K562 (cell line): ENCODE results near the gene CGN. TPM values are rescaled to one million over a fixed set of nuclear protein-coding genes. Genes with fewer than 3 reads are reported as not detected.
A peak's percentile ranks its signal among the peaks of the same experiment; 100 is the strongest.

Experiments
- DMBX1 ChIP-seq: fragments of 250-450 bp; sonication (Bioruptor Pico); IDR thresholded peaks from 2 replicates; pipeline ENCODE4 v1.8.0; 2022; ENCODE audit warnings: inconsistent platforms, mild to moderate bottlenecking, moderate library complexity, borderline replicate concordance
- GABPA ChIP-seq: fragments of 200-800 bp; sonication (Bioruptor generic); conservative IDR thresholded peaks from 2 replicates; pipeline ENCODE4 v1.6.1; 2016; ENCODE audit warnings: low read depth, missing genetic modification characterization, missing compliant biosample characterization
- JUN ChIP-seq, 2 experiments: sonication (generic) in 1 of 2; formaldehyde crosslinking in 1 of 2; IDR thresholded peaks; 2 replicates each; pipeline versions ENCODE4 v1.6.1 to v1.8.0; 2012 to 2022; ENCODE audit warnings: borderline replicate concordance in 2 of 2, mild to moderate bottlenecking in 2 of 2, improper control_type of control experiment in 1 of 2, low read depth in 1 of 2, low read length in 1 of 2, missing genetic modification reagents in 1 of 2
- LCOR ChIP-seq: sonication (generic); formaldehyde crosslinking; IDR thresholded peaks from 2 replicates; pipeline ENCODE4 v1.8.0; 2022; ENCODE audit warnings: mild to moderate bottlenecking, missing genetic modification reagents
- NFIX ChIP-seq: fragments of 250-450 bp; sonication (Bioruptor Pico); IDR thresholded peaks from 2 replicates; pipeline ENCODE4 v1.4.0; 2020; ENCODE audit warnings: low read depth, mild to moderate bottlenecking, moderate library complexity
- PHF20 ChIP-seq: fragments of 450-650 bp; IDR thresholded peaks from 2 replicates; pipeline ENCODE4 v1.6.1; 2018; ENCODE audit not compliant: partially characterized antibody
- TAL1 ChIP-seq: fragments of 450-650 bp; IDR thresholded peaks from 2 replicates; pipeline ENCODE4 v1.6.1; 2016; ENCODE audit warnings: mild to moderate bottlenecking
- ZNF584 ChIP-seq: fragments of 200-800 bp; sonication (Bioruptor generic); IDR thresholded peaks from 2 replicates; pipeline ENCODE4 v1.6.1; 2016; ENCODE audit warnings: low read depth, mild to moderate bottlenecking, missing genetic modification characterization, missing compliant biosample characterization
- ZNF79 ChIP-seq: fragments of 250-450 bp; sonication (Bioruptor Pico); IDR thresholded peaks from 2 replicates; pipeline ENCODE4 v1.4.0; 2020; ENCODE audit warnings: low read depth, mild to moderate bottlenecking, moderate library complexity
- polyA plus RNA-seq, 8 experiments: library from polyadenylated mRNA; depleted of rRNA in 4 of 8; stranded (reverse) in 5 of 8; unstranded in 3 of 8; fragments of >200 nt; fragmentation: Nextera tagmentation in 2 of 8; fragmentation: Illumina TruSeq in 1 of 8; extraction: Ambion mirVana in 2 of 8; extraction: Trizol in 1 of 8; gene quantifications; 2 replicates each; pipeline versions ENCODE4 v1.2.1 to v1.2.3, GENCODE V29; 2011 to 2014; ENCODE audit warnings: inconsistent platforms in 1 of 8, missing spikeins in 1 of 8
- total RNA-seq, 7 experiments: library from RNA; depleted of rRNA in 6 of 7; stranded (reverse); fragments of >200 nt in 6 of 7; fragmentation: Illumina TruSeq in 2 of 7; extraction: Trizol in 2 of 7; gene quantifications; 2 replicates each; pipeline versions ENCODE4 v1.2.1 to v1.2.3, GENCODE V29; 2011 to 2021; ENCODE audit warnings: low replicate concordance in 1 of 7
- TF ChIP-seq, protein P1 (sequence below): fragments of 450-650 bp; IDR thresholded peaks from 2 replicates; pipeline ENCODE4 v1.6.1; 2016; ENCODE audit warnings: mild to moderate bottlenecking, moderate library complexity
- TF ChIP-seq, protein P2 (sequence below): sonication (generic); formaldehyde crosslinking; IDR thresholded peaks from 2 replicates; pipeline ENCODE4 v1.4.0; 2020; ENCODE audit warnings: mild to moderate bottlenecking, missing genetic modification reagents

The CGN gene
- total and polyA plus RNA-seq, 9 of the 15 experiments (the other 6 are each of a cell fraction or from before 2014, with no cell fraction given), result 0.03 to 1.4 (median 0.14) TPM; not detected in 2

GRCh38 chr1:151574575-151575529, 63.7 kb downstream of the CGN start (continued):
- TF ChIP-seq JUN (IDR thresholded peaks at IDR 0.05; ENCODE audit: borderline replicate concordance, low read depth, low read length), result peak; percentile 90
- no peak for TF ChIP-seq JUN (CRISPR knock-in tag; IDR thresholded peaks at IDR 0.05; ENCODE audit: borderline replicate concordance)
- TF ChIP-seq DMBX1, result peak; percentile 68
- TF ChIP-seq GABPA (tag), result 0 out of 2 replicates have a peak, but pooled peaks have one; percentile 36
- TF ChIP-seq PHF20, result no peak
- TF ChIP-seq, protein P1, sequence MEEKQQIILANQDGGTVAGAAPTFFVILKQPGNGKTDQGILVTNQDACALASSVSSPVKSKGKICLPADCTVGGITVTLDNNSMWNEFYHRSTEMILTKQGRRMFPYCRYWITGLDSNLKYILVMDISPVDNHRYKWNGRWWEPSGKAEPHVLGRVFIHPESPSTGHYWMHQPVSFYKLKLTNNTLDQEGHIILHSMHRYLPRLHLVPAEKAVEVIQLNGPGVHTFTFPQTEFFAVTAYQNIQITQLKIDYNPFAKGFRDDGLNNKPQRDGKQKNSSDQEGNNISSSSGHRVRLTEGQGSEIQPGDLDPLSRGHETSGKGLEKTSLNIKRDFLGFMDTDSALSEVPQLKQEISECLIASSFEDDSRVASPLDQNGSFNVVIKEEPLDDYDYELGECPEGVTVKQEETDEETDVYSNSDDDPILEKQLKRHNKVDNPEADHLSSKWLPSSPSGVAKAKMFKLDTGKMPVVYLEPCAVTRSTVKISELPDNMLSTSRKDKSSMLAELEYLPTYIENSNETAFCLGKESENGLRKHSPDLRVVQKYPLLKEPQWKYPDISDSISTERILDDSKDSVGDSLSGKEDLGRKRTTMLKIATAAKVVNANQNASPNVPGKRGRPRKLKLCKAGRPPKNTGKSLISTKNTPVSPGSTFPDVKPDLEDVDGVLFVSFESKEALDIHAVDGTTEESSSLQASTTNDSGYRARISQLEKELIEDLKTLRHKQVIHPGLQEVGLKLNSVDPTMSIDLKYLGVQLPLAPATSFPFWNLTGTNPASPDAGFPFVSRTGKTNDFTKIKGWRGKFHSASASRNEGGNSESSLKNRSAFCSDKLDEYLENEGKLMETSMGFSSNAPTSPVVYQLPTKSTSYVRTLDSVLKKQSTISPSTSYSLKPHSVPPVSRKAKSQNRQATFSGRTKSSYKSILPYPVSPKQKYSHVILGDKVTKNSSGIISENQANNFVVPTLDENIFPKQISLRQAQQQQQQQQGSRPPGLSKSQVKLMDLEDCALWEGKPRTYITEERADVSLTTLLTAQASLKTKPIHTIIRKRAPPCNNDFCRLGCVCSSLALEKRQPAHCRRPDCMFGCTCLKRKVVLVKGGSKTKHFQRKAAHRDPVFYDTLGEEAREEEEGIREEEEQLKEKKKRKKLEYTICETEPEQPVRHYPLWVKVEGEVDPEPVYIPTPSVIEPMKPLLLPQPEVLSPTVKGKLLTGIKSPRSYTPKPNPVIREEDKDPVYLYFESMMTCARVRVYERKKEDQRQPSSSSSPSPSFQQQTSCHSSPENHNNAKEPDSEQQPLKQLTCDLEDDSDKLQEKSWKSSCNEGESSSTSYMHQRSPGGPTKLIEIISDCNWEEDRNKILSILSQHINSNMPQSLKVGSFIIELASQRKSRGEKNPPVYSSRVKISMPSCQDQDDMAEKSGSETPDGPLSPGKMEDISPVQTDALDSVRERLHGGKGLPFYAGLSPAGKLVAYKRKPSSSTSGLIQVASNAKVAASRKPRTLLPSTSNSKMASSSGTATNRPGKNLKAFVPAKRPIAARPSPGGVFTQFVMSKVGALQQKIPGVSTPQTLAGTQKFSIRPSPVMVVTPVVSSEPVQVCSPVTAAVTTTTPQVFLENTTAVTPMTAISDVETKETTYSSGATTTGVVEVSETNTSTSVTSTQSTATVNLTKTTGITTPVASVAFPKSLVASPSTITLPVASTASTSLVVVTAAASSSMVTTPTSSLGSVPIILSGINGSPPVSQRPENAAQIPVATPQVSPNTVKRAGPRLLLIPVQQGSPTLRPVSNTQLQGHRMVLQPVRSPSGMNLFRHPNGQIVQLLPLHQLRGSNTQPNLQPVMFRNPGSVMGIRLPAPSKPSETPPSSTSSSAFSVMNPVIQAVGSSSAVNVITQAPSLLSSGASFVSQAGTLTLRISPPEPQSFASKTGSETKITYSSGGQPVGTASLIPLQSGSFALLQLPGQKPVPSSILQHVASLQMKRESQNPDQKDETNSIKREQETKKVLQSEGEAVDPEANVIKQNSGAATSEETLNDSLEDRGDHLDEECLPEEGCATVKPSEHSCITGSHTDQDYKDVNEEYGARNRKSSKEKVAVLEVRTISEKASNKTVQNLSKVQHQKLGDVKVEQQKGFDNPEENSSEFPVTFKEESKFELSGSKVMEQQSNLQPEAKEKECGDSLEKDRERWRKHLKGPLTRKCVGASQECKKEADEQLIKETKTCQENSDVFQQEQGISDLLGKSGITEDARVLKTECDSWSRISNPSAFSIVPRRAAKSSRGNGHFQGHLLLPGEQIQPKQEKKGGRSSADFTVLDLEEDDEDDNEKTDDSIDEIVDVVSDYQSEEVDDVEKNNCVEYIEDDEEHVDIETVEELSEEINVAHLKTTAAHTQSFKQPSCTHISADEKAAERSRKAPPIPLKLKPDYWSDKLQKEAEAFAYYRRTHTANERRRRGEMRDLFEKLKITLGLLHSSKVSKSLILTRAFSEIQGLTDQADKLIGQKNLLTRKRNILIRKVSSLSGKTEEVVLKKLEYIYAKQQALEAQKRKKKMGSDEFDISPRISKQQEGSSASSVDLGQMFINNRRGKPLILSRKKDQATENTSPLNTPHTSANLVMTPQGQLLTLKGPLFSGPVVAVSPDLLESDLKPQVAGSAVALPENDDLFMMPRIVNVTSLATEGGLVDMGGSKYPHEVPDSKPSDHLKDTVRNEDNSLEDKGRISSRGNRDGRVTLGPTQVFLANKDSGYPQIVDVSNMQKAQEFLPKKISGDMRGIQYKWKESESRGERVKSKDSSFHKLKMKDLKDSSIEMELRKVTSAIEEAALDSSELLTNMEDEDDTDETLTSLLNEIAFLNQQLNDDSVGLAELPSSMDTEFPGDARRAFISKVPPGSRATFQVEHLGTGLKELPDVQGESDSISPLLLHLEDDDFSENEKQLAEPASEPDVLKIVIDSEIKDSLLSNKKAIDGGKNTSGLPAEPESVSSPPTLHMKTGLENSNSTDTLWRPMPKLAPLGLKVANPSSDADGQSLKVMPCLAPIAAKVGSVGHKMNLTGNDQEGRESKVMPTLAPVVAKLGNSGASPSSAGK, result peak; percentile 49; the same call in 1 of the 2 replicates
- TF ChIP-seq ZNF79 (CRISPR knock-in tag), result no peak
- TF ChIP-seq ZNF584 (CRISPR knock-in tag), result peak; percentile 85
- TF ChIP-seq, protein P2, sequence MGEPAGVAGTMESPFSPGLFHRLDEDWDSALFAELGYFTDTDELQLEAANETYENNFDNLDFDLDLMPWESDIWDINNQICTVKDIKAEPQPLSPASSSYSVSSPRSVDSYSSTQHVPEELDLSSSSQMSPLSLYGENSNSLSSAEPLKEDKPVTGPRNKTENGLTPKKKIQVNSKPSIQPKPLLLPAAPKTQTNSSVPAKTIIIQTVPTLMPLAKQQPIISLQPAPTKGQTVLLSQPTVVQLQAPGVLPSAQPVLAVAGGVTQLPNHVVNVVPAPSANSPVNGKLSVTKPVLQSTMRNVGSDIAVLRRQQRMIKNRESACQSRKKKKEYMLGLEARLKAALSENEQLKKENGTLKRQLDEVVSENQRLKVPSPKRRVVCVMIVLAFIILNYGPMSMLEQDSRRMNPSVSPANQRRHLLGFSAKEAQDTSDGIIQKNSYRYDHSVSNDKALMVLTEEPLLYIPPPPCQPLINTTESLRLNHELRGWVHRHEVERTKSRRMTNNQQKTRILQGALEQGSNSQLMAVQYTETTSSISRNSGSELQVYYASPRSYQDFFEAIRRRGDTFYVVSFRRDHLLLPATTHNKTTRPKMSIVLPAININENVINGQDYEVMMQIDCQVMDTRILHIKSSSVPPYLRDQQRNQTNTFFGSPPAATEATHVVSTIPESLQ, result no peak
- TF ChIP-seq LCOR (CRISPR knock-in tag), result peak; percentile 75; the same call in 1 of the 2 replicates
- no peak for TF ChIP-seq NFIX (CRISPR knock-in tag)
- no peak for TF ChIP-seq TAL1
